ENCODE results near the gene ANKRD45. TPM values are rescaled to one million over a fixed set of nuclear protein-coding genes. Genes with fewer than 3 reads are reported as not detected.

The ANKRD45 gene
- total RNA-seq, 1 experiment from 2014 or later, result not detected

- Histone ChIP-seq H3K36me3 (ENCODE audit: control insufficient read depth, insufficient read depth, low read length) (no peaks in the 10 kb centered on the region), H3K27ac (ENCODE audit: low read length) (no peak overlapping the region), H3K4me1 (ENCODE audit: control insufficient read depth, insufficient read depth, low read length) (no peaks in the 10 kb centered on the region), H3K27me3 (ENCODE audit: control insufficient read depth, insufficient read depth, low read length) (no peaks in the 10 kb centered on the region), H3K9me3 (ENCODE audit: control insufficient read depth, insufficient read depth, low read depth, low read length) (no peaks in the 10 kb centered on the region), H3K4me3 (ENCODE audit: low read depth in 2 of 2, low read length in 2 of 2) (no peak overlapping the region)
- TF ChIP-seq POLR2AphosphoS5 (IDR thresholded peaks at IDR 0.05; ENCODE audit: low read depth, low read length), result no peak
- TF ChIP-seq TCF7L2 (IDR thresholded peaks at IDR 0.05; ENCODE audit: low read depth, low read length), result no peak
- TF ChIP-seq REST (IDR thresholded peaks at IDR 0.05; ENCODE audit: insufficient read depth in 1 of 2, low read depth in 2 of 2, low read length in 1 of 2), result no peak
- no peak for TF ChIP-seq CTCF (IDR thresholded peaks at IDR 0.05)
- no peak for TF ChIP-seq SIN3A (IDR thresholded peaks at IDR 0.05; ENCODE audit: borderline replicate concordance, insufficient read depth, low read depth, low read length)
- intact Hi-C loops (cut with micrococcal nuclease; ENCODE audit: unreplicated experiment), result no loop called here
- in situ Hi-C loops (cut with HindIII; ENCODE audit: low pct_unique_long_range_greater_than_20kb, low sequenced_read_pairs), result no loop called here
- DNase-seq (ENCODE audit: low read depth, low spot score), result peak; percentile 7
- CTCF ChIA-PET, result no interaction called here
- POLR2A ChIA-PET, result no interaction called here
- BruUV-seq (replicated peaks), result no TSS peak
- peak; percentile 85 for ATAC-seq
Measured at GRCh38 chr1:173590557-173590956, 79.1 kb downstream of the ANKRD45 start.

- BruUV-seq (replicated peaks), result no TSS peak
- no peak for ATAC-seq
- CTCF ChIA-PET, result no interaction called here
- Histone ChIP-seq H3K27ac (ENCODE audit: low read length) (no peak overlapping the region), H3K36me3 (ENCODE audit: control insufficient read depth, insufficient read depth, low read length) (no peaks in the 10 kb centered on the region), H3K4me1 (ENCODE audit: control insufficient read depth, insufficient read depth, low read length) (no peaks in the 10 kb centered on the region), H3K9me3 (ENCODE audit: control insufficient read depth, insufficient read depth, low read depth, low read length) (no peaks in the 10 kb centered on the region), H3K4me3 (ENCODE audit: low read depth in 2 of 2, low read length in 2 of 2) (no peak overlapping the region), H3K27me3 (ENCODE audit: control insufficient read depth, insufficient read depth, low read length) (peaks cover 2% of the 10 kb centered on the region)
- in situ Hi-C loops (cut with HindIII; ENCODE audit: low pct_unique_long_range_greater_than_20kb, low sequenced_read_pairs), result no loop called here
- no peak for TF ChIP-seq SIN3A (IDR thresholded peaks at IDR 0.05; ENCODE audit: borderline replicate concordance, insufficient read depth, low read depth, low read length)
- no peak for TF ChIP-seq POLR2AphosphoS5 (IDR thresholded peaks at IDR 0.05; ENCODE audit: low read depth, low read length)
- TF ChIP-seq TCF7L2 (IDR thresholded peaks at IDR 0.05; ENCODE audit: low read depth, low read length), result no peak
- no peak for TF ChIP-seq CTCF (IDR thresholded peaks at IDR 0.05)
- no peak for TF ChIP-seq REST (IDR thresholded peaks at IDR 0.05; ENCODE audit: insufficient read depth in 1 of 2, low read depth in 2 of 2, low read length in 1 of 2)
- intact Hi-C loops (cut with micrococcal nuclease; ENCODE audit: unreplicated experiment), result no loop called here
- POLR2A ChIA-PET, result no interaction called here
- no peak for DNase-seq (ENCODE audit: low read depth, low spot score)
Measured at GRCh38 chr1:173581383-173582079, 88.1 kb downstream of the ANKRD45 start.
